IMR-90 (cell line): ENCODE data around the gene TTC39B. TPM values are rescaled to one million over a fixed set of nuclear protein-coding genes. Genes with fewer than 3 reads are reported as not detected.

ENCODE experiments used
- ATAC-seq: fragments of 200-7000 bp; cut with Tn5 transposase; 2 replicates; pipeline ENCODE4 v1.9.1; 2020; ENCODE audit warnings: low read depth, mild to moderate bottlenecking, moderate library complexity
- BruUV-seq: library from RNA; stranded (reverse); fragments of 400-500 nt; replicated peaks from 2 replicates; lab custom pipeline; 2021; lab: Mats Ljungman, UMichigan
- CTCF ChIA-PET: fragments of 300-600 bp; formaldehyde crosslinking; extraction: SDS; loops from one replicate; lab custom pipeline; 2021; ENCODE audit warnings: antibody characterized with exemption; lab: Yijun Ruan, JAX
- POLR2A ChIA-PET: fragments of 300-600 bp; sonication (Branson Sonifier 250); formaldehyde crosslinking; loops from one replicate; lab custom pipeline; 2022; ENCODE audit warnings: antibody characterized with exemption; ENCODE audit not compliant: unreplicated experiment; lab: Charles Lee
- DNase-seq: peaks from one replicate; pipeline ENCODE4 v3.0.0; 2013
- H2AFZ ChIP-seq: replicated peaks from 2 replicates; pipeline ENCODE3; 2013; ENCODE audit warnings: low read length, mild to moderate bottlenecking; ENCODE audit not compliant: poor library complexity
- H2AK5ac ChIP-seq: 2 replicates; pipeline ENCODE4 v1.6.1; 2013; ENCODE audit warnings: low read depth, low read length, inconsistent platforms
- H2AK9ac ChIP-seq: replicated peaks from 2 replicates; pipeline ENCODE3; 2013; ENCODE audit warnings: mild to moderate bottlenecking, low read depth, low read length, moderate library complexity; ENCODE audit not compliant: poor library complexity
- H2BK120ac ChIP-seq: 2 replicates; pipeline ENCODE4 v1.6.1; 2013; ENCODE audit warnings: low read depth, low read length, inconsistent platforms
- H2BK15ac ChIP-seq: 3 replicates; pipeline ENCODE4 v1.6.1; 2013; ENCODE audit warnings: low read depth, low read length, inconsistent platforms
- H2BK20ac ChIP-seq: 2 replicates; pipeline ENCODE4 v1.6.1; 2013; ENCODE audit warnings: low read depth, mild to moderate bottlenecking, inconsistent platforms, low read length, moderate library complexity
- H2BK5ac ChIP-seq: 2 replicates; pipeline ENCODE4 v1.6.1; 2013; ENCODE audit warnings: mild to moderate bottlenecking, low read depth, low read length, inconsistent platforms; ENCODE audit not compliant: poor library complexity, severe bottlenecking
- H3K14ac ChIP-seq: replicated peaks from 2 replicates; pipeline ENCODE4 v1.6.1; 2013; ENCODE audit warnings: low read depth, low read length, inconsistent platforms
- H3K18ac ChIP-seq: 2 replicates; pipeline ENCODE4 v1.6.1; 2013; ENCODE audit warnings: low read depth, low read length, control low read depth
- H3K23ac ChIP-seq: 2 replicates; pipeline ENCODE4 v1.6.1; 2013; ENCODE audit warnings: low read depth, low read length, inconsistent platforms
- H3K27ac ChIP-seq: 2 replicates; pipeline ENCODE4 v1.5.1; 2013; ENCODE audit warnings: mild to moderate bottlenecking, control low read depth, low read length; ENCODE audit not compliant: insufficient read depth
- H3K27me3 ChIP-seq: 2 replicates; pipeline ENCODE4 v1.6.1; 2013; ENCODE audit warnings: low read length; ENCODE audit not compliant: control insufficient read depth, insufficient read depth
- H3K36me3 ChIP-seq: 2 replicates; pipeline ENCODE4 v1.6.1; 2013; ENCODE audit warnings: low read length, mixed read lengths; ENCODE audit not compliant: control insufficient read depth, insufficient read depth
- H3K4ac ChIP-seq: 2 replicates; pipeline ENCODE4 v1.6.1; 2013; ENCODE audit warnings: low read depth, low read length, inconsistent platforms
- H3K4me1 ChIP-seq: 2 replicates; pipeline ENCODE4 v1.6.1; 2013; ENCODE audit warnings: low read length, mixed read lengths; ENCODE audit not compliant: control insufficient read depth, insufficient read depth
- H3K4me2 ChIP-seq: 2 replicates; pipeline ENCODE4 v1.6.1; 2013; ENCODE audit warnings: low read depth, mild to moderate bottlenecking, control low read depth, low read length, moderate library complexity
- H3K4me3 ChIP-seq: 2 replicates; pipeline ENCODE4 v1.5.1; 2013; ENCODE audit warnings: low read depth, mild to moderate bottlenecking, control low read depth, low read length, moderate library complexity; ENCODE audit not compliant: insufficient read depth
- H3K56ac ChIP-seq: 2 replicates; pipeline ENCODE4 v1.6.1; 2013; ENCODE audit warnings: low read length, inconsistent platforms; ENCODE audit not compliant: insufficient read depth; ENCODE audit errors: extremely low read depth
- H3K79me1 ChIP-seq, 2 experiments: 2 replicates each; pipeline ENCODE4 v1.6.1; 2013; ENCODE audit warnings: low read length in 2 of 2, inconsistent platforms in 1 of 2, low read depth in 1 of 2
- H3K9ac ChIP-seq: 2 replicates; pipeline ENCODE4 v1.6.1; 2013; ENCODE audit warnings: low read depth, low read length, control low read depth
- H3K9me1 ChIP-seq: 2 replicates; pipeline ENCODE4 v1.6.1; 2013; ENCODE audit warnings: low read length, inconsistent platforms; ENCODE audit not compliant: insufficient read depth
- H3K9me3 ChIP-seq: 2 replicates; pipeline ENCODE4 v1.6.1; 2013; ENCODE audit warnings: low read length; ENCODE audit not compliant: control insufficient read depth, insufficient read depth
- H4K20me1 ChIP-seq: 2 replicates; pipeline ENCODE4 v1.6.1; 2013; ENCODE audit warnings: low read length, inconsistent platforms; ENCODE audit not compliant: insufficient read depth
- H4K5ac ChIP-seq: 2 replicates; pipeline ENCODE4 v1.6.1; 2013; ENCODE audit warnings: mild to moderate bottlenecking, low read depth, low read length, control low read depth
- H4K8ac ChIP-seq, 2 experiments: 2 replicates each; pipeline ENCODE4 v1.6.1; 2013; ENCODE audit warnings: low read depth in 2 of 2, low read length in 2 of 2, control low read depth in 1 of 2, inconsistent platforms in 1 of 2
- H4K91ac ChIP-seq: 2 replicates; pipeline ENCODE4 v1.6.1; 2013; ENCODE audit warnings: low read depth, low read length, inconsistent platforms; ENCODE audit not compliant: insufficient read depth
- BHLHE40 ChIP-seq: fragments of 150-350 bp; IDR thresholded peaks from 2 replicates; pipeline ENCODE4 v1.6.1; 2016; ENCODE audit warnings: mild to moderate bottlenecking, low read depth, low read length
- CEBPB ChIP-seq: IDR thresholded peaks from 2 replicates; pipeline ENCODE4 v1.6.1; 2012; ENCODE audit warnings: low read depth, low read length, improper control_type of control experiment
- CHD1 ChIP-seq: IDR thresholded peaks from 2 replicates; pipeline ENCODE4 v1.6.1; 2012; ENCODE audit warnings: low read depth, low read length, improper control_type of control experiment
- FOS ChIP-seq: fragments of 150-350 bp; IDR thresholded peaks from 2 replicates; pipeline ENCODE4 v1.6.1; 2016; ENCODE audit warnings: low read depth, low read length
- MAFK ChIP-seq: IDR thresholded peaks from 2 replicates; pipeline ENCODE4 v1.6.1; 2012; ENCODE audit warnings: low read depth, low read length, improper control_type of control experiment
- MAZ ChIP-seq: IDR thresholded peaks from 2 replicates; pipeline ENCODE4 v1.6.1; 2012; ENCODE audit warnings: low read depth, mild to moderate bottlenecking, low read length, improper control_type of control experiment, moderate library complexity, borderline replicate concordance
- MXI1 ChIP-seq: IDR thresholded peaks from 2 replicates; pipeline ENCODE4 v1.6.1; 2012; ENCODE audit warnings: low read depth, mild to moderate bottlenecking, low read length, moderate library complexity, borderline replicate concordance
- NFE2L2 ChIP-seq: fragments of 150-350 bp; IDR thresholded peaks from 2 replicates; pipeline ENCODE4 v1.6.1; 2016; ENCODE audit warnings: low read depth, mild to moderate bottlenecking, low read length
- POLR2A ChIP-seq: IDR thresholded peaks from 2 replicates; pipeline ENCODE4 v1.6.1; 2012; ENCODE audit warnings: mild to moderate bottlenecking, low read depth, low read length
- RAD21 ChIP-seq: IDR thresholded peaks from 2 replicates; pipeline ENCODE4 v1.6.1; 2012; ENCODE audit warnings: low read length, improper control_type of control experiment
- RCOR1 ChIP-seq: IDR thresholded peaks from 2 replicates; pipeline ENCODE4 v1.6.1; 2012; ENCODE audit warnings: mild to moderate bottlenecking, low read length, improper control_type of control experiment; ENCODE audit not compliant: insufficient replicate concordance
- RFX5 ChIP-seq: IDR thresholded peaks from 2 replicates; pipeline ENCODE4 v1.8.0; 2012; ENCODE audit warnings: low read depth, mild to moderate bottlenecking, low read length, moderate library complexity
- SMC3 ChIP-seq: fragments of 150-350 bp; IDR thresholded peaks from 2 replicates; pipeline ENCODE4 v1.6.1; 2016; ENCODE audit warnings: low read depth, mild to moderate bottlenecking, antibody characterized with exemption, low read length, moderate library complexity
- WGBS, 2 experiments: methylation state at CpG; one replicate each; pipeline versions ENCODE4 v1.1.5 to v1.1.7; 2013; ENCODE audit warnings: missing lambda C conversion rate in 2 of 2; ENCODE audit not compliant: insufficient read length in 1 of 2; ENCODE audit errors: extremely low coverage in 2 of 2; 5-methylcytosine and 5-hydroxymethylcytosine counted together
- dilution Hi-C: fragments of 300-500 bp; cut with HindIII; formaldehyde crosslinking; loops from one replicate; pipeline ENCODE4 v1.14.3; 2018; ENCODE audit warnings: low sequenced_read_pairs; ENCODE audit not compliant: unreplicated experiment
- in situ Hi-C: fragments of 300-500 bp; cut with MboI; formaldehyde crosslinking; loops from 3 replicates; pipeline ENCODE4 v1.14.3; 2019; ENCODE audit warnings: low sequenced_read_pairs, inconsistent platforms, mixed read lengths
- intact Hi-C: fragments of 100-400 bp; cut with micrococcal nuclease; formaldehyde crosslinking; loops from 2 replicates; pipeline ENCODE4 v1.10.0; 2022
- polyA plus RNA-seq, 3 experiments: library from polyadenylated mRNA; depleted of rRNA; stranded (reverse); fragments of >200 nt; gene quantifications; 2 replicates each; pipeline ENCODE4 v1.2.3, GENCODE V29; 2012; ENCODE audit warnings: low replicate concordance in 1 of 3
- total RNA-seq: library from RNA; depleted of rRNA; stranded (reverse); fragments of >200 nt; gene quantifications from 2 replicates; pipeline ENCODE4 v1.2.3, GENCODE V29; 2012
- TF ChIP-seq, protein P1 (sequence below): fragments of 150-350 bp; IDR thresholded peaks from 2 replicates; pipeline ENCODE4 v1.6.1; 2017; ENCODE audit warnings: mild to moderate bottlenecking, antibody characterized with exemption, low read length, low read depth
- TF ChIP-seq, protein P2 (sequence below): fragments of 150-350 bp; IDR thresholded peaks from 2 replicates; pipeline ENCODE4 v1.6.1; 2016; ENCODE audit warnings: low read depth, mild to moderate bottlenecking, low read length, moderate library complexity, borderline replicate concordance
- TF ChIP-seq, protein P3 (sequence below): conservative IDR thresholded peaks from 2 replicates; pipeline ENCODE4 v1.5.1; 2012; ENCODE audit warnings: mild to moderate bottlenecking, low read depth, low read length, improper control_type of control experiment

The TTC39B gene
- total and polyA plus RNA-seq, 2 of the 4 experiments (the other 2 are of a cell fraction): 2.5 to 12.2 TPM

DNA sequence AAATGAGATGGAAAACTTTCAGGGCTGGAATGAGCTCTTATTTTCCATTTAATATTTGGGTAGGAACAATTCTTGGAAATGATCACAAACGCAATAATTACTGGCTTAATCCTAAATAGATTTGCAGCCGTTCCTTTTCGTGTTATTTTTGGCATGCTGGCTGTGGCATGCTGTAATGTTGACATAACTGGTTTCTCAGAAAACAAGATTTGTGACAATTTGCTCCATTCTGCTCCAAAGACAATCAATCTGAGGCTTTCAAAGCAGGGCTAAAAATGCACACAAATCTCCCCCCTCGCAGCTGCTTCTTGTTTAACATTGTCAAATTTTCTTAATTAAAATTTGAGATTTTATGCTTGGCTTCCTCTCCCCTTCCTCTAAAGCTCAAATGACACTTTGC lies 151.2 kb downstream of the TTC39B start:
- DNase-seq (no peak), ATAC-seq (no peak)
- H4K91ac ChIP-seq: no peak overlapping the region
- ChIA-PET POLR2A (no interaction called here), CTCF (no interaction called here)
- H2AFZ ChIP-seq: no peak overlapping the region
- no peak overlapping the region for H3K23ac ChIP-seq
- no peak overlapping the region for H3K9ac ChIP-seq
- H4K5ac ChIP-seq: no peak overlapping the region
- TF ChIP-seq BHLHE40 (no peak), RFX5 (no peak), SMC3 (no peak), RAD21 (no peak), CEBPB (no peak), POLR2A (no peak), FOS (no peak), CHD1 (no peak), MAZ (no peak), MXI1 (no peak), NFE2L2 (no peak), RCOR1 (no peak), MAFK (no peak)
- TF ChIP-seq, protein P1, sequence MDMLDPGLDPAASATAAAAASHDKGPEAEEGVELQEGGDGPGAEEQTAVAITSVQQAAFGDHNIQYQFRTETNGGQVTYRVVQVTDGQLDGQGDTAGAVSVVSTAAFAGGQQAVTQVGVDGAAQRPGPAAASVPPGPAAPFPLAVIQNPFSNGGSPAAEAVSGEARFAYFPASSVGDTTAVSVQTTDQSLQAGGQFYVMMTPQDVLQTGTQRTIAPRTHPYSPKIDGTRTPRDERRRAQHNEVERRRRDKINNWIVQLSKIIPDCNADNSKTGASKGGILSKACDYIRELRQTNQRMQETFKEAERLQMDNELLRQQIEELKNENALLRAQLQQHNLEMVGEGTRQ: no peak
- TF ChIP-seq, protein P2, sequence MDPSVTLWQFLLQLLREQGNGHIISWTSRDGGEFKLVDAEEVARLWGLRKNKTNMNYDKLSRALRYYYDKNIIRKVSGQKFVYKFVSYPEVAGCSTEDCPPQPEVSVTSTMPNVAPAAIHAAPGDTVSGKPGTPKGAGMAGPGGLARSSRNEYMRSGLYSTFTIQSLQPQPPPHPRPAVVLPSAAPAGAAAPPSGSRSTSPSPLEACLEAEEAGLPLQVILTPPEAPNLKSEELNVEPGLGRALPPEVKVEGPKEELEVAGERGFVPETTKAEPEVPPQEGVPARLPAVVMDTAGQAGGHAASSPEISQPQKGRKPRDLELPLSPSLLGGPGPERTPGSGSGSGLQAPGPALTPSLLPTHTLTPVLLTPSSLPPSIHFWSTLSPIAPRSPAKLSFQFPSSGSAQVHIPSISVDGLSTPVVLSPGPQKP: no peak
- TF ChIP-seq, protein P3, sequence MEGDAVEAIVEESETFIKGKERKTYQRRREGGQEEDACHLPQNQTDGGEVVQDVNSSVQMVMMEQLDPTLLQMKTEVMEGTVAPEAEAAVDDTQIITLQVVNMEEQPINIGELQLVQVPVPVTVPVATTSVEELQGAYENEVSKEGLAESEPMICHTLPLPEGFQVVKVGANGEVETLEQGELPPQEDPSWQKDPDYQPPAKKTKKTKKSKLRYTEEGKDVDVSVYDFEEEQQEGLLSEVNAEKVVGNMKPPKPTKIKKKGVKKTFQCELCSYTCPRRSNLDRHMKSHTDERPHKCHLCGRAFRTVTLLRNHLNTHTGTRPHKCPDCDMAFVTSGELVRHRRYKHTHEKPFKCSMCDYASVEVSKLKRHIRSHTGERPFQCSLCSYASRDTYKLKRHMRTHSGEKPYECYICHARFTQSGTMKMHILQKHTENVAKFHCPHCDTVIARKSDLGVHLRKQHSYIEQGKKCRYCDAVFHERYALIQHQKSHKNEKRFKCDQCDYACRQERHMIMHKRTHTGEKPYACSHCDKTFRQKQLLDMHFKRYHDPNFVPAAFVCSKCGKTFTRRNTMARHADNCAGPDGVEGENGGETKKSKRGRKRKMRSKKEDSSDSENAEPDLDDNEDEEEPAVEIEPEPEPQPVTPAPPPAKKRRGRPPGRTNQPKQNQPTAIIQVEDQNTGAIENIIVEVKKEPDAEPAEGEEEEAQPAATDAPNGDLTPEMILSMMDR: no peak
- H3K9me1 ChIP-seq: no peaks in the 10 kb centered on the region; the same call in 1 of the 2 replicates
- intact Hi-C loops (no loop called here), dilution Hi-C loops (no loop called here), in situ Hi-C loops (no loop called here)
- H3K56ac ChIP-seq: no peak overlapping the region
- no peak overlapping the region for H3K18ac ChIP-seq
- H3K4me1 ChIP-seq: no peaks in the 10 kb centered on the region; the same call in 1 of the 2 replicates
- no peak overlapping the region for H2BK20ac ChIP-seq
- H3K9me3 ChIP-seq: no peaks in the 10 kb centered on the region
- H3K27ac ChIP-seq: no peak overlapping the region
- no peaks in the 10 kb centered on the region for H3K36me3 ChIP-seq
- H2BK5ac ChIP-seq: no peak overlapping the region
- no peak overlapping the region for H4K8ac ChIP-seq
- no peak overlapping the region for H2AK5ac ChIP-seq
- WGBS, 2 experiments: no CpG with 5 or more reads among the region's 4 CpGs
- H2BK15ac ChIP-seq: no peak overlapping the region
- no peak overlapping the region for H3K4me3 ChIP-seq
- H2AK9ac ChIP-seq: no peak overlapping the region
- H3K4me2 ChIP-seq: no peak overlapping the region
- H3K27me3 ChIP-seq: peaks cover 28% of the 10 kb centered on the region
- H3K14ac ChIP-seq: no peak overlapping the region
- H4K20me1 ChIP-seq: no peaks in the 10 kb centered on the region
- no peak overlapping the region for H2BK120ac ChIP-seq
- no peaks in the 10 kb centered on the region for H3K79me1 ChIP-seq
- H3K4ac ChIP-seq: no peak overlapping the region
- BruUV-seq: no TSS peak
